Mesenteric fat pad (tissue), 1 donor: Measurements from ENCODE around the gene SEC63. TPM values are rescaled to one million over a fixed set of nuclear protein-coding genes. Genes with fewer than 3 reads are reported as not detected.

Source experiments
- DNase-seq: peaks from one replicate; pipeline ENCODE4 v3.0.0-alpha.2; 2020; ENCODE audit warnings: low spot score
- total RNA-seq: library from RNA; stranded (reverse); fragmentation: NEBNext Ultra II Directional; extraction: Animal tissue kit (Norgen Biotek cat#: 25700); gene quantifications from one replicate; pipeline ENCODE4 v1.2.1, GENCODE V29; 2021
- donor health status: DM: yes; HTN: yes; CAD: no.

The SEC63 gene
- total RNA-seq, 1 donor from 2014 or later = 126 TPM

DNA sequence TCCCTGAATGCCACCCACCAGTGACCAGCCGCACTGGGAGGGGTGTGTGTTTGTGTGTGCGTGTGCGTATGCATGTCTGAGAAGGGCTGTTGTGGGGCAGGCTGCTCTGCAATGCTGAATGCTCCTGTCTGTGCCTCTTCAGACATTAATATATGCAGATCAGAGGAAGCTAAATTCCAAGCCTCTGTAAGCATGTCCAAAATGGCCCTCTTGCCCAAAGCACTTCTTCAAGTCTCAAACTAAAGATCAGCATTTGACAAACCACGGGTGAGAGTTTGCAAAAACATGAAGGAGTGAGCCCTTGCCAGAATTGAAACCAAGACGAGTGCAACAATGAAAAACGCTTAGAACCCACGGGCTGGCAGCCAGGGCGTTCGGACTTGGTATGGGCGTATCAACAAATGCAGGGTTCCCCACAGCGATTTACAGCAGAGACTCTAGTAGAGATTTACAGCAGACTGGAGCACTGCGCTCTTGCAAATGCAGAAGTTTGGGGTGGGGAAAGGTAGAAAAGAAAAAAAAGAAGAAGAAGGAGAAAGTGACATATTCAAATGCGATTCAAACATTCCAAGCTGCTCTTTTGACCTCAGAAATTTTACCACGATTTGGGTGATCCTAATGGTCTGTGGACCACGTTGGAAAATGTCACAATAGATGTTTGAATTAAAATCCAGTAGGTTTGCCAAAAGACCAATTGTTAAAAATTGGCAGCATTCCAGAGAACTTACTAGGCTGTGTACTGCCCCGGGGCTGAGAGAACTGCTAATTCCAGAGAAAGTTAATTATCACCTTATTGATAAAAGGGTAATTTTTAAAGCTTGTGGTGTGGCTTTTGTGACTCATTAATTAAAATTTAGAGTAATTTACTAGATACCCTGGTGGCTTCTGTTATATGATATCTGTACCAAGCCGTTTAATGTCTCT lies 137.4 kb downstream of the SEC63 start:
- DNase-seq = no peak

GRCh38 chr6:107819964-107820337 lies 138.1 kb downstream of the SEC63 start:
- DNase-seq = no peak

GRCh38 chr6:107819217-107819616 lies 138.8 kb downstream of the SEC63 start:
- DNase-seq = no peak

- DNase-seq = no peak
Measured at GRCh38 chr6:107818272-107818671, 139.7 kb downstream of the SEC63 start.

DNA sequence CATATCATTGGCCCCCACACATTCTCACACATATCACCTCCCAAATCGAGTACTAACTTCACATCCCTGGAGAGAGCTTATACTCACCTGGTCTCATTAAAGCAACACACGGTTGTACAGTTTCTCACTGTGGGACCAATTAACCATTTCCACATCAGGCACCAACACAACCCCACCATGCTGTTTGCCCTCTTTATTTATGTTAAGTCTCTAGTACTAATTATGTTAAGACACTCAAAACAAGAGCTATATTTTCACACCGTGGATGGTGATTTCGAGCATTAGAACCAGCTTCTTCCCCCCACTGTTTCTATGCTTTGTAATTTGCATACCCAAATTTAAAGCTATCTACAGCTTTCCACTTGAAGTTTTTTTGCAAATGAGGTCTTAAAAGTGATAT lies 140.2 kb downstream of the SEC63 start:
- no peak for DNase-seq

Other genes starting within 250 kb of the SEC63 start
- gene SCML4, start 133.9 kb downstream of the SEC63 start, total RNA-seq = 0.71 TPM
- gene OSTM1, start 116.5 kb upstream of the SEC63 start, total RNA-seq = 106 TPM
- not detected for gene NR2E1, start 207.8 kb upstream of the SEC63 start, total RNA-seq